GM21529 (cell line): Measurements from ENCODE around the gene TYW1.
"Not testable (repeated sequence)": the region's sequence is repeated elsewhere in the genome, so short reads cannot be mapped to it uniquely, and the experiment has no call there.

Experiments
- ATAC-seq: cut with Tn5 transposase; IDR thresholded peaks from one replicate; pipeline ENCODE4 v1.9.1; 2021; ENCODE audit not compliant: unreplicated experiment

The TYW1 gene

GRCh38 chr7:67236216-67236615 lies 239.6 kb downstream of the TYW1 start:
- ATAC-seq = not testable (repeated sequence)

GRCh38 chr7:67242871-67243270 lies 246.2 kb downstream of the TYW1 start:
- not testable (repeated sequence) for ATAC-seq

GRCh38 chr7:67248364-67248763 lies 251.7 kb downstream of the TYW1 start:
- not testable (repeated sequence) for ATAC-seq

- ATAC-seq = no peak
Measured at GRCh38 chr7:67251986-67252558, 255.4 kb downstream of the TYW1 start.

GRCh38 chr7:67255076-67255475 lies 258.4 kb downstream of the TYW1 start:
- ATAC-seq = not testable (repeated sequence)

- ATAC-seq = not testable (repeated sequence)
Measured at GRCh38 chr7:67257779-67258178, 261.1 kb downstream of the TYW1 start.

GRCh38 chr7:67259363-67259762 lies 262.7 kb downstream of the TYW1 start:
- not testable (repeated sequence) for ATAC-seq

GRCh38 chr7:67260166-67260586 lies 263.5 kb downstream of the TYW1 start:
- ATAC-seq = not testable (repeated sequence)

GRCh38 chr7:67264000-67264399 lies 267.4 kb downstream of the TYW1 start:
- not testable (repeated sequence) for ATAC-seq

GRCh38 chr7:67266070-67266469 lies 269.4 kb downstream of the TYW1 start:
- ATAC-seq = not testable (repeated sequence)

- no peak for ATAC-seq
Measured at GRCh38 chr7:67267914-67268313, 271.3 kb downstream of the TYW1 start.

GRCh38 chr7:67269916-67270315 lies 273.3 kb downstream of the TYW1 start:
- ATAC-seq = not testable (repeated sequence)
